HT-29 (cell line): ENCODE data around the gene IL22RA2. TPM values are rescaled to one million over a fixed set of nuclear protein-coding genes. Genes with fewer than 3 reads are reported as not detected.
"Not testable (repeated sequence)": the region's sequence is repeated elsewhere in the genome, so short reads cannot be mapped to it uniquely, and the experiment has no call there.

Experiments
- DNase-seq: peaks from one replicate; pipeline ENCODE4 v3.0.0-alpha.2; 2015; ENCODE audit warnings: low spot score
- total RNA-seq: library from RNA; depleted of rRNA; stranded (reverse); fragments of >200 nt; shearing (Covaris generic); gene quantifications from 2 replicates; pipeline ENCODE4 v1.2.3, GENCODE V29; 2014; rRNA removed

Gene IL22RA2
- total RNA-seq, result not detected in 2 replicates

GRCh38 chr6:137173501-137173900, at the start of gene IL22RA2:
Gene IL22RA2, minus strand, starts transcription at chr6:137173644. Its CDS starts 11,895 bp downstream, at chr6:137161749.
- no peak for DNase-seq

- no peak for DNase-seq
These were observed 48.9 kb upstream of the IL22RA2 start for GRCh38 chr6:137222381-137222780.

- no peak for DNase-seq
These were observed 46.3 kb upstream of the IL22RA2 start for GRCh38 chr6:137219664-137220252.

- DNase-seq, result peak; percentile 91
These were observed 45.6 kb upstream of the IL22RA2 start, which contains the start of gene IFNGR1 for GRCh38 chr6:137218917-137219663. Gene IFNGR1, minus strand, starts transcription at chr6:137219385. Its CDS starts 58 bp downstream, at chr6:137219327.

- DNase-seq, result peak; percentile 60
These were observed 45.1 kb upstream of the IL22RA2 start for GRCh38 chr6:137218473-137218916.

GRCh38 chr6:137217801-137218472, 44.5 kb upstream of the IL22RA2 start:
- peak; percentile 70 for DNase-seq

- DNase-seq, result peak; percentile 39
These were observed 43.6 kb upstream of the IL22RA2 start for GRCh38 chr6:137216875-137217553.

GRCh38 chr6:137216106-137216505, 42.7 kb upstream of the IL22RA2 start:
- DNase-seq, result no peak

- DNase-seq, result not testable (repeated sequence)
These were observed 42.2 kb upstream of the IL22RA2 start for GRCh38 chr6:137215630-137216029.

- DNase-seq, result no peak
These were observed 41.5 kb upstream of the IL22RA2 start for GRCh38 chr6:137214931-137215330.

- DNase-seq, result no peak
These were observed 40.4 kb upstream of the IL22RA2 start for GRCh38 chr6:137213813-137214212.

GRCh38 chr6:137213331-137213740, 39.9 kb upstream of the IL22RA2 start:
- no peak for DNase-seq

- no peak for DNase-seq
These were observed 38.5 kb upstream of the IL22RA2 start for GRCh38 chr6:137211910-137212309.

GRCh38 chr6:137210903-137211302, 37.5 kb upstream of the IL22RA2 start:
- DNase-seq, result no peak

GRCh38 chr6:137208279-137208678, 34.8 kb upstream of the IL22RA2 start:
- no peak for DNase-seq

GRCh38 chr6:137207457-137207856, 34.0 kb upstream of the IL22RA2 start:
- DNase-seq, result not testable (repeated sequence)

- no peak for DNase-seq
These were observed 33.1 kb upstream of the IL22RA2 start for GRCh38 chr6:137206577-137206976.

- DNase-seq, result no peak
These were observed 29.8 kb upstream of the IL22RA2 start for GRCh38 chr6:137203256-137203655.

GRCh38 chr6:137202078-137202477, 28.6 kb upstream of the IL22RA2 start:
- peak; percentile 25 for DNase-seq

GRCh38 chr6:137201006-137201405, 27.6 kb upstream of the IL22RA2 start:
- no peak for DNase-seq

GRCh38 chr6:137200288-137200687, 26.8 kb upstream of the IL22RA2 start:
- no peak for DNase-seq
